ENCODE results near the gene PCDHGB1.

DNA sequence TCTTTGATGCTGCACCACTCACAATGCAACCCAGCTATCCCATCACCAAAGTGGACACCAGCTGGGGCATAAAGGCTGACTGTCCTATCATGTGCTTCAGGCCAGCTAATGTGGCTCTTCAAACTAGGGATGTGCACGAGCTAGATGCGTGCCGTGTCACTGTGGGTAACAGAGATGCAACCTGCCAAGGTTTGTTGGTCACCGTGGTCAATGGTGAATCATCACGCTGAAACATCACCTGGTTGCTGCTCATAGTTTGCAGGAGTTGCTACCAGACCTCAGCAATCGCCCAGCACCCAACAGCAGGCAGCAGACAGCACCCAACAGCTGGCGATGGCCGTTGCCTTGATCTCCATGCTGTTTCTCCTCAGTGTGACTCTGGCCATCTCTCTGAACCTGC, 21.7 kb upstream of the PCDHGB1 start:
- TF ChIP-seq, protein P1, sequence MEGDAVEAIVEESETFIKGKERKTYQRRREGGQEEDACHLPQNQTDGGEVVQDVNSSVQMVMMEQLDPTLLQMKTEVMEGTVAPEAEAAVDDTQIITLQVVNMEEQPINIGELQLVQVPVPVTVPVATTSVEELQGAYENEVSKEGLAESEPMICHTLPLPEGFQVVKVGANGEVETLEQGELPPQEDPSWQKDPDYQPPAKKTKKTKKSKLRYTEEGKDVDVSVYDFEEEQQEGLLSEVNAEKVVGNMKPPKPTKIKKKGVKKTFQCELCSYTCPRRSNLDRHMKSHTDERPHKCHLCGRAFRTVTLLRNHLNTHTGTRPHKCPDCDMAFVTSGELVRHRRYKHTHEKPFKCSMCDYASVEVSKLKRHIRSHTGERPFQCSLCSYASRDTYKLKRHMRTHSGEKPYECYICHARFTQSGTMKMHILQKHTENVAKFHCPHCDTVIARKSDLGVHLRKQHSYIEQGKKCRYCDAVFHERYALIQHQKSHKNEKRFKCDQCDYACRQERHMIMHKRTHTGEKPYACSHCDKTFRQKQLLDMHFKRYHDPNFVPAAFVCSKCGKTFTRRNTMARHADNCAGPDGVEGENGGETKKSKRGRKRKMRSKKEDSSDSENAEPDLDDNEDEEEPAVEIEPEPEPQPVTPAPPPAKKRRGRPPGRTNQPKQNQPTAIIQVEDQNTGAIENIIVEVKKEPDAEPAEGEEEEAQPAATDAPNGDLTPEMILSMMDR (IDR thresholded peaks at IDR 0.05; ENCODE audit: poor library complexity, severe bottlenecking) = no peak
- TF ChIP-seq RAD21 (conservative IDR thresholded peaks at IDR 0.05) (no peak), EP300 (conservative IDR thresholded peaks at IDR 0.05; ENCODE audit: poor library complexity, severe bottlenecking) (no peak), POLR2AphosphoS5 (IDR thresholded peaks at IDR 0.05) (no peak), TAF1 (IDR thresholded peaks at IDR 0.05; ENCODE audit: low read depth) (no peak), MXI1 (conservative IDR thresholded peaks at IDR 0.05; ENCODE audit: poor library complexity, severe bottlenecking) (no peak), SMC3 (conservative IDR thresholded peaks at IDR 0.05; ENCODE audit: poor library complexity) (no peak), EZH2 (IDR thresholded peaks at IDR 0.05; ENCODE audit: borderline replicate concordance, insufficient read depth, low read length, poor library complexity, severe bottlenecking) (no peak)
- TF ChIP-seq, protein P2, sequence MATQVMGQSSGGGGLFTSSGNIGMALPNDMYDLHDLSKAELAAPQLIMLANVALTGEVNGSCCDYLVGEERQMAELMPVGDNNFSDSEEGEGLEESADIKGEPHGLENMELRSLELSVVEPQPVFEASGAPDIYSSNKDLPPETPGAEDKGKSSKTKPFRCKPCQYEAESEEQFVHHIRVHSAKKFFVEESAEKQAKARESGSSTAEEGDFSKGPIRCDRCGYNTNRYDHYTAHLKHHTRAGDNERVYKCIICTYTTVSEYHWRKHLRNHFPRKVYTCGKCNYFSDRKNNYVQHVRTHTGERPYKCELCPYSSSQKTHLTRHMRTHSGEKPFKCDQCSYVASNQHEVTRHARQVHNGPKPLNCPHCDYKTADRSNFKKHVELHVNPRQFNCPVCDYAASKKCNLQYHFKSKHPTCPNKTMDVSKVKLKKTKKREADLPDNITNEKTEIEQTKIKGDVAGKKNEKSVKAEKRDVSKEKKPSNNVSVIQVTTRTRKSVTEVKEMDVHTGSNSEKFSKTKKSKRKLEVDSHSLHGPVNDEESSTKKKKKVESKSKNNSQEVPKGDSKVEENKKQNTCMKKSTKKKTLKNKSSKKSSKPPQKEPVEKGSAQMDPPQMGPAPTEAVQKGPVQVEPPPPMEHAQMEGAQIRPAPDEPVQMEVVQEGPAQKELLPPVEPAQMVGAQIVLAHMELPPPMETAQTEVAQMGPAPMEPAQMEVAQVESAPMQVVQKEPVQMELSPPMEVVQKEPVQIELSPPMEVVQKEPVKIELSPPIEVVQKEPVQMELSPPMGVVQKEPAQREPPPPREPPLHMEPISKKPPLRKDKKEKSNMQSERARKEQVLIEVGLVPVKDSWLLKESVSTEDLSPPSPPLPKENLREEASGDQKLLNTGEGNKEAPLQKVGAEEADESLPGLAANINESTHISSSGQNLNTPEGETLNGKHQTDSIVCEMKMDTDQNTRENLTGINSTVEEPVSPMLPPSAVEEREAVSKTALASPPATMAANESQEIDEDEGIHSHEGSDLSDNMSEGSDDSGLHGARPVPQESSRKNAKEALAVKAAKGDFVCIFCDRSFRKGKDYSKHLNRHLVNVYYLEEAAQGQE (IDR thresholded peaks at IDR 0.05; ENCODE audit: borderline replicate concordance) = no peak

Data from neural cell (in vitro differentiated cells).